ENCODE data around the gene GRK6. TPM values are rescaled to one million over a fixed set of nuclear protein-coding genes. Genes with fewer than 3 reads are reported as not detected.

GRK6 gene
- total and polyA plus RNA-seq, 9 of the 15 experiments (the other 6 are each of a cell fraction or from before 2014, with no cell fraction given): 0.63 to 122 (median 44.5) TPM

GRCh38 chr5:177430140-177430951 is 3.9 kb downstream of the GRK6 start (continued):
- TF ChIP-seq CHD7 (IDR thresholded peaks at IDR 0.05; ENCODE audit: low read depth, low read length) (no peak), CREM (IDR thresholded peaks at IDR 0.05; ENCODE audit: low read depth) (no peak), ASH1L (IDR thresholded peaks at IDR 0.05; ENCODE audit: borderline replicate concordance, low read depth, partially characterized antibody) (no peak), ZNF639 (CRISPR knock-in tag; conservative IDR thresholded peaks at IDR 0.05 in 1 of 2, IDR thresholded peaks at IDR 0.05 in 1 of 2) (no peak), HES1 (IDR thresholded peaks at IDR 0.05; ENCODE audit: low read depth) (no peak), SMARCC2 (IDR thresholded peaks at IDR 0.05; ENCODE audit: low read depth) (no peak), MEF2A (IDR thresholded peaks at IDR 0.05; ENCODE audit: control insufficient read depth, low read depth, low read length) (no peak), POLR2G (IDR thresholded peaks at IDR 0.05; ENCODE audit: low read depth, low read length) (peak; percentile 42; the same call in 1 of the 2 replicates)

Measured in K562 (cell line).